GDM1 (cell line): ENCODE data around the gene TMEM117.
"Not testable (repeated sequence)": the region's sequence is repeated elsewhere in the genome, so short reads cannot be mapped to it uniquely, and the experiment has no call there.

Source experiments
- DNase-seq: peaks from one replicate; lab custom pipeline; 2025; lab: John Stamatoyannopoulos, UW

TMEM117 gene

GRCh38 chr12:44223736-44224135 is 387.9 kb downstream of the TMEM117 start:
- no peak for DNase-seq

GRCh38 chr12:44224399-44225148 is 388.7 kb downstream of the TMEM117 start:
- DNase-seq, result no peak

GRCh38 chr12:44225149-44225510 is 389.2 kb downstream of the TMEM117 start:
- no peak for DNase-seq

- no peak for DNase-seq
Observed at GRCh38 chr12:44227616-44228015, 391.7 kb downstream of the TMEM117 start.

- no peak for DNase-seq
Observed at GRCh38 chr12:44229846-44230245, 394.0 kb downstream of the TMEM117 start.

- DNase-seq, result no peak
Observed at GRCh38 chr12:44235674-44236073, 399.8 kb downstream of the TMEM117 start.

- DNase-seq, result no peak
Observed at GRCh38 chr12:44240186-44240585, 404.3 kb downstream of the TMEM117 start.

- DNase-seq, result no peak
Observed at GRCh38 chr12:44245932-44246331, 410.1 kb downstream of the TMEM117 start.

GRCh38 chr12:44246482-44247105 is 410.7 kb downstream of the TMEM117 start:
- no peak for DNase-seq

GRCh38 chr12:44247588-44247987 is 411.7 kb downstream of the TMEM117 start:
- DNase-seq, result no peak

GRCh38 chr12:44248436-44248835 is 412.6 kb downstream of the TMEM117 start:
- DNase-seq, result no peak

GRCh38 chr12:44250440-44250839 is 414.6 kb downstream of the TMEM117 start:
- DNase-seq, result not testable (repeated sequence)

- no peak for DNase-seq
Observed at GRCh38 chr12:44253338-44253856, 417.5 kb downstream of the TMEM117 start.

- no peak for DNase-seq
Observed at GRCh38 chr12:44258246-44258645, 422.4 kb downstream of the TMEM117 start.

GRCh38 chr12:44259890-44260289 is 424.0 kb downstream of the TMEM117 start:
- DNase-seq, result no peak

- no peak for DNase-seq
Observed at GRCh38 chr12:44260581-44260980, 424.7 kb downstream of the TMEM117 start.

GRCh38 chr12:44285321-44285960 is 449.6 kb downstream of the TMEM117 start:
- DNase-seq, result no peak

GRCh38 chr12:44286336-44286735 is 450.5 kb downstream of the TMEM117 start:
- DNase-seq, result no peak

- DNase-seq, result no peak
Observed at GRCh38 chr12:44286821-44287505, 451.1 kb downstream of the TMEM117 start.

- DNase-seq, result no peak
Observed at GRCh38 chr12:44287545-44287944, 451.7 kb downstream of the TMEM117 start.

GRCh38 chr12:44294649-44295048 is 458.8 kb downstream of the TMEM117 start:
- DNase-seq, result no peak

- DNase-seq, result no peak
Observed at GRCh38 chr12:44295958-44296623, 460.2 kb downstream of the TMEM117 start.
